GM21825 (cell line): ENCODE results near the gene TRIM2.

Source experiments
- ATAC-seq: cut with Tn5 transposase; IDR thresholded peaks from one replicate; pipeline ENCODE4 v1.9.1; 2021; ENCODE audit warnings: mild to moderate bottlenecking, moderate library complexity; ENCODE audit not compliant: unreplicated experiment

Gene TRIM2

GRCh38 chr4:153246446-153247115 is 42.3 kb downstream of the TRIM2 start:
- ATAC-seq, result no peak

- no peak for ATAC-seq
These were observed 42.9 kb downstream of the TRIM2 start for GRCh38 chr4:153247116-153247490.

GRCh38 chr4:153248641-153249198 is 44.5 kb downstream of the TRIM2 start:
- ATAC-seq, result no peak

- ATAC-seq, result peak; percentile 99
These were observed 45.2 kb downstream of the TRIM2 start for GRCh38 chr4:153249199-153250041.

- peak; percentile 31 for ATAC-seq
These were observed 47.9 kb downstream of the TRIM2 start for GRCh38 chr4:153252122-153252521.

- no peak for ATAC-seq
These were observed 51.0 kb downstream of the TRIM2 start for GRCh38 chr4:153255233-153255632.

GRCh38 chr4:153257151-153257620 is 52.9 kb downstream of the TRIM2 start:
- peak; percentile 54 for ATAC-seq

GRCh38 chr4:153257991-153258390 is 53.7 kb downstream of the TRIM2 start:
- ATAC-seq, result no peak

GRCh38 chr4:153258750-153259149 is 54.5 kb downstream of the TRIM2 start:
- ATAC-seq, result no peak

GRCh38 chr4:153259661-153260060 is 55.4 kb downstream of the TRIM2 start:
- ATAC-seq, result no peak

GRCh38 chr4:153260132-153260531 is 55.9 kb downstream of the TRIM2 start:
- ATAC-seq, result no peak

- no peak for ATAC-seq
These were observed 56.5 kb downstream of the TRIM2 start for GRCh38 chr4:153260553-153261300.

- no peak for ATAC-seq
These were observed 57.2 kb downstream of the TRIM2 start for GRCh38 chr4:153261461-153261860.

- no peak for ATAC-seq
These were observed 57.7 kb downstream of the TRIM2 start for GRCh38 chr4:153261914-153262313.

- no peak for ATAC-seq
These were observed 61.2 kb downstream of the TRIM2 start for GRCh38 chr4:153265306-153266047.

GRCh38 chr4:153266988-153267387 is 62.7 kb downstream of the TRIM2 start:
- no peak for ATAC-seq

GRCh38 chr4:153267890-153268289 is 63.6 kb downstream of the TRIM2 start:
- ATAC-seq, result no peak

- ATAC-seq, result no peak
These were observed 64.1 kb downstream of the TRIM2 start for GRCh38 chr4:153268295-153268694.

- no peak for ATAC-seq
These were observed 65.2 kb downstream of the TRIM2 start for GRCh38 chr4:153269218-153269990.

- ATAC-seq, result no peak
These were observed 66.1 kb downstream of the TRIM2 start for GRCh38 chr4:153270361-153270760.
